H1 (cell line): ENCODE data around the gene KAZALD1. TPM values are rescaled to one million over a fixed set of nuclear protein-coding genes. Genes with fewer than 3 reads are reported as not detected.
A peak's percentile ranks its signal among the peaks of the same experiment; 100 is the strongest.

Experiments used
- CTCF ChIA-PET: fragments of 300-600 bp; sonication (Branson Sonifier 250); formaldehyde crosslinking; loops from one replicate; lab custom pipeline; 2021; ENCODE audit not compliant: partially characterized antibody; lab: Charles Lee
- POLR2A ChIA-PET: fragments of 300-600 bp; sonication (Branson Sonifier 250); formaldehyde crosslinking; loops from one replicate; lab custom pipeline; 2021; ENCODE audit warnings: inconsistent platforms; ENCODE audit not compliant: partially characterized antibody; lab: Charles Lee
- DNase-seq, 2 experiments: peaks; one replicate each; pipeline versions ENCODE4 v3.0.0 to v3.0.0-alpha.2; 2010 to 2022; ENCODE audit warnings: low spot score in 2 of 2, low read depth in 1 of 2, mixed read lengths in 1 of 2
- FAIRE-seq: peaks from 2 replicates; lab custom pipeline; 2011; peaks lifted over from hg19 to GRCh38; lab: Jason Lieb, UNC
- H2AFZ ChIP-seq: 2 replicates; pipeline ENCODE4 v1.8.1; 2012; ENCODE audit warnings: low read length, inconsistent platforms
- H2AK5ac ChIP-seq: 2 replicates; pipeline ENCODE4 v1.6.1; 2013; ENCODE audit warnings: low read depth, low read length
- H2BK120ac ChIP-seq: replicated peaks from 2 replicates; pipeline ENCODE3; 2013; ENCODE audit warnings: low read depth, low read length, inconsistent platforms
- H2BK12ac ChIP-seq: 2 replicates; pipeline ENCODE4 v1.6.1; 2013; ENCODE audit warnings: low read depth, low read length
- H2BK15ac ChIP-seq: 2 replicates; pipeline ENCODE4 v1.6.1; 2013; ENCODE audit warnings: low read length
- H2BK20ac ChIP-seq: 2 replicates; pipeline ENCODE4 v1.6.1; 2013; ENCODE audit warnings: low read length
- H2BK5ac ChIP-seq: 2 replicates; pipeline ENCODE4 v1.6.1; 2013; ENCODE audit warnings: low read depth, low read length
- H3K14ac ChIP-seq: 2 replicates; pipeline ENCODE4 v1.6.1; 2013; ENCODE audit warnings: inconsistent platforms; ENCODE audit not compliant: insufficient read length
- H3K18ac ChIP-seq: 2 replicates; pipeline ENCODE4 v1.6.1; 2013; ENCODE audit warnings: low read length; ENCODE audit errors: extremely low read depth
- H3K23ac ChIP-seq: 2 replicates; pipeline ENCODE4 v1.6.1; 2013; ENCODE audit warnings: inconsistent platforms; ENCODE audit not compliant: insufficient read length
- H3K23me2 ChIP-seq: 2 replicates; pipeline ENCODE4 v1.6.1; 2013; ENCODE audit warnings: low read depth, low read length
- H3K27ac ChIP-seq: 2 replicates; pipeline ENCODE4 v1.6.1; 2011; ENCODE audit warnings: low read depth, low read length, inconsistent platforms
- H3K27me3 ChIP-seq, 4 experiments: replicated peaks in 1 of 4; 1 replicate in 1 of 4; 2 replicates in 3 of 4; pipeline versions ENCODE4 v1.6.1 to v1.8.1; 2011 to 2013; ENCODE audit warnings: low read length in 3 of 4, mild to moderate bottlenecking in 3 of 4, inconsistent platforms in 2 of 4, mixed read lengths in 2 of 4, moderate library complexity in 1 of 4; ENCODE audit not compliant: control insufficient read depth in 3 of 4, insufficient read depth in 3 of 4; ENCODE audit errors: extremely low read depth in 1 of 4
- H3K36me3 ChIP-seq, 4 experiments: 2 replicates each; pipeline versions ENCODE4 v1.6.1 to v1.8.1; 2011 to 2013; ENCODE audit warnings: mild to moderate bottlenecking in 4 of 4, low read length in 3 of 4, moderate library complexity in 2 of 4, control low read depth in 1 of 4, inconsistent platforms in 1 of 4; ENCODE audit not compliant: insufficient read depth in 4 of 4, control insufficient read depth in 2 of 4
- H3K4ac ChIP-seq: replicated peaks from 2 replicates; pipeline ENCODE3; 2013; ENCODE audit warnings: low read length, low read depth, mixed read lengths, inconsistent platforms; ENCODE audit not compliant: insufficient read length
- H3K4me1 ChIP-seq, 4 experiments: replicated peaks in 1 of 4; 1 replicate in 1 of 4; 2 replicates in 3 of 4; pipeline versions ENCODE4 v1.6.1 to v1.8.1; 2011 to 2013; ENCODE audit warnings: low read length in 3 of 4, inconsistent platforms in 2 of 4, mixed read lengths in 1 of 4; ENCODE audit not compliant: insufficient read depth in 4 of 4, control insufficient read depth in 3 of 4
- H3K4me2 ChIP-seq, 2 experiments: 2 replicates each; pipeline versions ENCODE4 v1.6.1 to v1.8.1; 2011 to 2013; ENCODE audit warnings: low read depth in 2 of 2, low read length in 2 of 2, control low read depth in 1 of 2, inconsistent platforms in 1 of 2, mild to moderate bottlenecking in 1 of 2; ENCODE audit not compliant: insufficient read depth in 1 of 2
- H3K4me3 ChIP-seq, 4 experiments: fragments of 200-600, 300-600 bp in 1 of 4; sonication (generic), shearing (Covaris generic), sonication (Bioruptor Twin) in 1 of 4; 2 replicates each; pipeline versions ENCODE4 v1.5.1 to v1.8.1; 2011 to 2016; ENCODE audit warnings: low read length in 4 of 4, low read depth in 3 of 4, control low read depth in 2 of 4, inconsistent platforms in 2 of 4, mild to moderate bottlenecking in 2 of 4, mixed read lengths in 1 of 4, moderate library complexity in 1 of 4; ENCODE audit not compliant: insufficient read depth in 2 of 4; ENCODE audit errors: extremely low read depth in 1 of 4
- H3K56ac ChIP-seq: replicated peaks from 2 replicates; pipeline ENCODE3; 2013; ENCODE audit warnings: low read depth, mild to moderate bottlenecking, mixed read lengths, low read length, inconsistent platforms; ENCODE audit not compliant: insufficient read length
- H3K79me1 ChIP-seq: 2 replicates; pipeline ENCODE4 v1.6.1; 2013; ENCODE audit warnings: low read depth, low read length, control low read depth
- H3K79me2 ChIP-seq, 2 experiments: 2 replicates each; pipeline versions ENCODE4 v1.6.1 to v1.8.1; 2012 to 2013; ENCODE audit warnings: low read length in 2 of 2, mild to moderate bottlenecking in 2 of 2, inconsistent platforms in 1 of 2; ENCODE audit not compliant: insufficient read depth in 2 of 2, control insufficient read depth in 1 of 2
- H3K9ac ChIP-seq, 4 experiments: replicated peaks in 1 of 4; 1 replicate in 1 of 4; 2 replicates in 3 of 4; pipeline versions ENCODE4 v1.6.1 to v1.8.1; 2011 to 2013; ENCODE audit warnings: low read depth in 3 of 4, low read length in 3 of 4, control low read depth in 2 of 4, mild to moderate bottlenecking in 2 of 4, moderate library complexity in 2 of 4, inconsistent platforms in 1 of 4; ENCODE audit errors: extremely low read depth in 1 of 4
- H3K9me3 ChIP-seq, 2 experiments: 2 replicates each; pipeline versions ENCODE4 v1.6.1 to v1.8.1; 2012 to 2013; ENCODE audit warnings: mild to moderate bottlenecking in 2 of 2, moderate library complexity in 2 of 2, control low read depth in 1 of 2, inconsistent platforms in 1 of 2, low read depth in 1 of 2, low read length in 1 of 2, mixed read lengths in 1 of 2; ENCODE audit not compliant: insufficient read depth in 2 of 2
- H4K20me1 ChIP-seq, 2 experiments: replicated peaks in 1 of 2; 2 replicates each; pipeline versions ENCODE3 to v1.8.1; 2011 to 2013; ENCODE audit warnings: inconsistent platforms in 2 of 2, low read length in 2 of 2, mild to moderate bottlenecking in 1 of 2; ENCODE audit not compliant: insufficient read depth in 2 of 2, control insufficient read depth in 1 of 2
- H4K5ac ChIP-seq: 2 replicates; pipeline ENCODE4 v1.6.1; 2013; ENCODE audit warnings: low read length, low read depth, mixed read lengths, inconsistent platforms; ENCODE audit not compliant: insufficient read length
- H4K8ac ChIP-seq: 2 replicates; pipeline ENCODE4 v1.8.0; 2013; ENCODE audit warnings: mild to moderate bottlenecking, moderate library complexity, low read length, inconsistent platforms; ENCODE audit not compliant: insufficient read depth; ENCODE audit errors: extremely low read depth
- H4K91ac ChIP-seq: replicated peaks from 2 replicates; pipeline ENCODE3; 2013; ENCODE audit warnings: low read length, mixed read lengths, inconsistent platforms; ENCODE audit not compliant: insufficient read length
- ASH2L ChIP-seq: fragments of 200-600, 300-600 bp; sonication (generic); IDR thresholded peaks from one replicate; pipeline ENCODE4 v1.7.1; 2017; ENCODE audit warnings: low read length
- CHD1 ChIP-seq: IDR thresholded peaks from 2 replicates; pipeline ENCODE4 v1.6.1; 2012; ENCODE audit warnings: low read depth, low read length, improper control_type of control experiment
- GABPA ChIP-seq: IDR thresholded peaks from 2 replicates; pipeline ENCODE4 v1.6.1; 2011; ENCODE audit warnings: mild to moderate bottlenecking, low read length, moderate library complexity, borderline replicate concordance; ENCODE audit not compliant: insufficient read depth
- KDM4A ChIP-seq: IDR thresholded peaks from one replicate; pipeline ENCODE4 v1.7.1; 2012; ENCODE audit warnings: low read depth, mild to moderate bottlenecking, moderate library complexity, low read length, inconsistent platforms; ENCODE audit not compliant: severe bottlenecking
- MAX ChIP-seq: IDR thresholded peaks from 2 replicates; pipeline ENCODE4 v1.6.1; 2012; ENCODE audit warnings: inconsistent platforms
- NRF1 ChIP-seq: IDR thresholded peaks from 2 replicates; pipeline ENCODE4 v1.6.1; 2011; ENCODE audit warnings: mild to moderate bottlenecking, low read depth, low read length, improper control_type of control experiment
- PHF8 ChIP-seq: fragments of 200-600 bp; sonication (generic); conservative IDR thresholded peaks from 2 replicates; pipeline ENCODE4 v1.7.1; 2012; ENCODE audit warnings: low read depth, mild to moderate bottlenecking, inconsistent platforms, low read length, moderate library complexity
- POLR2AphosphoS5 ChIP-seq: IDR thresholded peaks from 2 replicates; pipeline ENCODE4 v1.6.1; 2011; ENCODE audit warnings: low read depth, low read length
- SIN3A ChIP-seq, 2 experiments: IDR thresholded peaks in 1 of 2; conservative IDR thresholded peaks in 1 of 2; 2 replicates each; pipeline ENCODE4 v1.6.1; 2011 to 2012; ENCODE audit warnings: low read length in 2 of 2, improper control_type of control experiment in 1 of 2, low read depth in 1 of 2, mild to moderate bottlenecking in 1 of 2
- TAF7 ChIP-seq: optimal IDR thresholded peaks from 2 replicates; pipeline ENCODE3; 2011; ENCODE audit warnings: low read depth, mild to moderate bottlenecking, inconsistent platforms, low read length, moderate library complexity, borderline replicate concordance
- WGBS, 2 experiments: shearing (Covaris generic) in 1 of 2; methylation state at CpG; one replicate each; pipeline versions ENCODE4 v1.1.6 to v1.1.7; 2013 to 2015; ENCODE audit warnings: low lambda C conversion rate in 2 of 2, mixed read lengths in 2 of 2, inconsistent platforms in 1 of 2, low coverage in 1 of 2, missing lambda C conversion rate in 1 of 2; ENCODE audit not compliant: insufficient replicate concordance in 2 of 2, insufficient coverage in 1 of 2, insufficient read length in 1 of 2; ENCODE audit errors: extremely low coverage in 1 of 2, missing lambda C conversion rate in 1 of 2; 5-methylcytosine and 5-hydroxymethylcytosine counted together
- polyA plus RNA-seq, 7 experiments: library from polyadenylated mRNA; depleted of rRNA in 3 of 7; stranded (reverse) in 5 of 7; unstranded in 2 of 7; fragments of >200 nt in 5 of 7; fragments of 200-250 nt in 2 of 7; gene quantifications; 1 replicate in 5 of 7; 2 replicates in 1 of 7; 4 replicates in 1 of 7; pipeline versions ENCODE4 v1.2.1 to v1.2.3, GENCODE V29; 2011 to 2013; ENCODE audit warnings: missing spikeins in 2 of 7, mixed read lengths in 2 of 7
- total RNA-seq: library from RNA; stranded (reverse); fragmentation: NEBNext Ultra II Directional; extraction: Animal tissue kit (Norgen Biotek cat#: 25700); gene quantifications from 2 replicates; pipeline ENCODE4 v1.2.1, GENCODE V29; 2021

KAZALD1 gene
- total and polyA plus RNA-seq, 2 of the 8 experiments (the other 6 are each of a cell fraction or from before 2014, with no cell fraction given), result 0.65 to 1.9 TPM

DNA sequence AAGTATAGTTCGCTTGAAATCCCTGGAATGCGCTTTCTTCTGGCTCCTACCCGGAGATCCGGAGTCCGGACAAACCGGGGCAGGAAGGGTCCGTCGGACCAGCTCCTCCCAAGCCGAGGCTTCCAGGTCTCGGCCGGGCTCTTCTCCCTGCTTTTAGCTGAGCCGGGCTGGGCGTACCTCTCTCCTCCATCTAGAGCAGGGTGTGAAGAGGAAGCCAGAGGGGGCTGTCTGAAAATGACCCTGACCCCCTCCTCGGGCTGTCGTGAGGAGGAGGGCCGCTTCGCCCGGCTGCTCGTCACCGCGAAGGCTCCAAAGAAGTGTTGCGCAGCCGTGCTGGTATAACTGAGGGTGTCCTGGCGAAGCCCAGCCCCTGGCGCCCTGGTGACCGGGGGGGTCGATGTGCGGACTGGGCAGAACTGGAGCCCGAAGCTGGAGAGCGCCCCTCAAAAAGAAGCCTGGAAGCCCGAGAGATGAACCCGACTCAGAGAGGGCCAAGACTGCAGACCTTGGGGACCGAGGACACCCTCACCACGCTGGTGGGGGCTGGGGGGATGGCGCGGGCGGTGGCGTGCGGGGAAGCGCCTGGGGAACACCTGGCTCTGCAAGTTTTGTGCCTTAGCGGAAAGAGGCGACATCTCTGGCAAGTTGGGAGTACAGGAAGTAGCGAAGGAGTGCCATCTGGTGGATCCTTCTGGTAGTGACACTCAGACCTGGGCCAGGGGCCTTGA, 5.7 kb downstream of the KAZALD1 start:
- ChIA-PET CTCF (interaction anchor here (0.9 to 59.5 kb wide), 19 partner anchors 7 to 503 kb away, joined by 3 to 2176 read pairs (median 4); partner anchors contain the start of genes KAZALD1, PDZD7 and SFXN3), POLR2A (interaction anchor here (0.7 to 1.4 kb wide), 3 partner anchors 16 to 49 kb away, joined by 3 to 5 read pairs (median 3); no protein-coding TSS in a partner anchor)
- H3K79me1 ChIP-seq, result no peaks in the 10 kb centered on the region
- no peak overlapping the region for H2AFZ ChIP-seq
- peaks cover 17% of the 10 kb centered on the region; the same call in 1 of the 2 replicates for H3K23me2 ChIP-seq
- FAIRE-seq (peak; percentile 84), DNase-seq (peak in 1 of 2 experiments; percentile 94)
- H3K27ac ChIP-seq, result no peak overlapping the region
- H3K9me3 ChIP-seq, result no peaks in the 10 kb centered on the region
- no peaks in the 10 kb centered on the region for H3K79me2 ChIP-seq
- no peak overlapping the region for H4K91ac ChIP-seq
- no peak overlapping the region for H2BK12ac ChIP-seq
- no peak overlapping the region for H3K14ac ChIP-seq
- no peak overlapping the region for H4K5ac ChIP-seq
- peak overlapping the region; percentile 38; the same call in 1 of the 2 replicates for H3K18ac ChIP-seq
- H3K4me2 ChIP-seq, result peak overlapping the region; percentile 80 to 100
- H3K4me3 ChIP-seq, result peak overlapping the region; percentile 42 to 90 (median 64)
- H3K4ac ChIP-seq, result no peak overlapping the region
- H3K4me1 ChIP-seq, result peaks cover 4 to 27% (median 15%) of the 10 kb centered on the region in 4 experiments
- H3K27me3 ChIP-seq, result peaks cover 43 to 63% (median 56%) of the 10 kb centered on the region in 4 experiments
- no peak overlapping the region for H2BK120ac ChIP-seq
- H3K36me3 ChIP-seq, result no peaks in the 10 kb centered on the region; a peak in 1 of 8 replicates
- H3K23ac ChIP-seq, result no peak overlapping the region
- WGBS, 2 experiments, result 2% methylated on average over 40 of the region's 43 CpGs; no CpG with 5 or more reads in 1 of the 2 experiments
- no peak overlapping the region for H2BK20ac ChIP-seq
- no peak overlapping the region for H2AK5ac ChIP-seq
- H4K8ac ChIP-seq, result no peak overlapping the region; the same call in 1 of the 2 replicates
- H3K56ac ChIP-seq, result no peak overlapping the region
- H3K9ac ChIP-seq, result no peak overlapping the region
- H2BK15ac ChIP-seq, result no peak overlapping the region
- H4K20me1 ChIP-seq, result peaks cover 0 to 16% of the 10 kb centered on the region in 2 experiments
- H2BK5ac ChIP-seq, result no peak overlapping the region
- TF ChIP-seq KDM4A (peak; percentile 55), PHF8 (0 out of 2 replicates have a peak, but pooled peaks have one; percentile 24), ASH2L (peak; percentile 48), POLR2AphosphoS5 (no peak), CHD1 (no peak), NRF1 (no peak), GABPA (peak; percentile 23; the same call in 1 of the 2 replicates), SIN3A (conservative IDR thresholded peaks at IDR 0.05 in 1 of 2, IDR thresholded peaks at IDR 0.05 in 1 of 2; ENCODE audit: low read depth in 1 of 2, low read length in 2 of 2) (peak; percentile 65 to 69; a peak in 1 of 4 replicates), TAF7 (no peak), MAX (0 out of 2 replicates have a peak, but pooled peaks have one; percentile 30)
